HFFc6 (cell line): ENCODE measurements around the gene SH2D5. TPM values are rescaled to one million over a fixed set of nuclear protein-coding genes. Genes with fewer than 3 reads are reported as not detected.

Experiments used
- DNase-seq: peaks from one replicate; pipeline ENCODE4 v3.0.0-alpha.2; 2018
- H3K27ac Mint-ChIP-seq: 2 replicates; pipeline ENCODE4 v1.8.0; 2020; ENCODE audit warnings: mild to moderate bottlenecking, mixed read lengths
- H3K27me3 Mint-ChIP-seq: 2 replicates; pipeline ENCODE4 v1.8.0; 2021; ENCODE audit warnings: mild to moderate bottlenecking, moderate library complexity, mixed read lengths; ENCODE audit not compliant: insufficient read depth
- H3K36me3 Mint-ChIP-seq: 2 replicates; pipeline ENCODE4 v1.8.0; 2021; ENCODE audit warnings: low read depth, mixed read lengths
- H3K4me1 Mint-ChIP-seq: 2 replicates; pipeline ENCODE4 v1.8.0; 2020; ENCODE audit warnings: low read depth, mixed read lengths
- H3K4me3 Mint-ChIP-seq: 2 replicates; pipeline ENCODE4 v1.8.0; 2020; ENCODE audit warnings: mild to moderate bottlenecking, moderate library complexity, mixed read lengths
- H3K9me3 Mint-ChIP-seq: 2 replicates; pipeline ENCODE4 v1.8.0; 2020; ENCODE audit warnings: mild to moderate bottlenecking, mixed read lengths
- CTCF ChIP-seq: fragments of 200-600 bp; sonication (generic); IDR thresholded peaks from 2 replicates; pipeline ENCODE4 v1.5.0; 2021; ENCODE audit warnings: antibody characterized with exemption, mild to moderate bottlenecking
- total RNA-seq, 6 experiments: library from RNA; stranded (reverse); fragmentation: NEBNext Ultra II Directional; extraction: Animal tissue kit (Norgen Biotek cat#: 25700); gene quantifications; 2 replicates in 1 of 6; 3 replicates in 5 of 6; pipeline ENCODE4 v1.2.3, GENCODE V29; 2021

SH2D5 gene
- total RNA-seq, 6 experiments from 2014 or later: 12.0 to 15.9 (median 13.2) TPM

- peaks cover 6% of the 10 kb centered on the region for H3K9me3 Mint-ChIP-seq
- H3K4me3 Mint-ChIP-seq: no peak overlapping the region
- peak overlapping the region; percentile 82 for H3K27ac Mint-ChIP-seq
- DNase-seq: no peak
- H3K4me1 Mint-ChIP-seq: peaks cover 9% of the 10 kb centered on the region
- peaks cover 1% of the 10 kb centered on the region for H3K27me3 Mint-ChIP-seq
- TF ChIP-seq CTCF: no peak
- peaks cover 13% of the 10 kb centered on the region for H3K36me3 Mint-ChIP-seq
Measured at GRCh38 chr1:20724364-20725188, 7.9 kb downstream of the SH2D5 start.

- Mint-ChIP-seq H3K9me3 (peaks cover 6% of the 10 kb centered on the region), H3K4me3 (no peak overlapping the region), H3K27ac (no peak overlapping the region), H3K4me1 (peaks cover 9% of the 10 kb centered on the region), H3K27me3 (peaks cover 1% of the 10 kb centered on the region), H3K36me3 (peaks cover 13% of the 10 kb centered on the region)
- TF ChIP-seq CTCF: no peak
- no peak for DNase-seq
Measured at GRCh38 chr1:20723537-20724363, 8.8 kb downstream of the SH2D5 start.

- TF ChIP-seq CTCF: no peak
- Mint-ChIP-seq H3K27ac (no peak overlapping the region), H3K9me3 (peaks cover 6% of the 10 kb centered on the region), H3K27me3 (peaks cover 1% of the 10 kb centered on the region; the same call in 1 of the 2 replicates), H3K4me3 (no peak overlapping the region), H3K4me1 (peaks cover 9% of the 10 kb centered on the region), H3K36me3 (peaks cover 13% of the 10 kb centered on the region)
- DNase-seq: no peak
Measured at GRCh38 chr1:20723159-20723536, 9.4 kb downstream of the SH2D5 start.

GRCh38 chr1:20721117-20722061 is 11.1 kb downstream of the SH2D5 start:
- H3K27ac Mint-ChIP-seq: no peak overlapping the region
- TF ChIP-seq CTCF: no peak
- peaks cover 1% of the 10 kb centered on the region; the same call in 1 of the 2 replicates for H3K27me3 Mint-ChIP-seq
- peaks cover 6% of the 10 kb centered on the region for H3K9me3 Mint-ChIP-seq
- peaks cover 13% of the 10 kb centered on the region for H3K36me3 Mint-ChIP-seq
- DNase-seq: no peak
- H3K4me3 Mint-ChIP-seq: no peak overlapping the region
- peaks cover 14% of the 10 kb centered on the region for H3K4me1 Mint-ChIP-seq

GRCh38 chr1:20720631-20721091 is 11.8 kb downstream of the SH2D5 start:
- Mint-ChIP-seq H3K4me3 (no peak overlapping the region), H3K36me3 (peaks cover 13% of the 10 kb centered on the region), H3K27ac (no peak overlapping the region), H3K27me3 (peaks cover 1% of the 10 kb centered on the region; the same call in 1 of the 2 replicates), H3K9me3 (peaks cover 6% of the 10 kb centered on the region), H3K4me1 (peaks cover 16% of the 10 kb centered on the region)
- DNase-seq: no peak
- TF ChIP-seq CTCF: no peak
